GM18858 (cell line): ENCODE results near the gene PPP4R4.
"Not testable (repeated sequence)": the region's sequence is repeated elsewhere in the genome, so short reads cannot be mapped to it uniquely, and the experiment has no call there.

ENCODE experiments used
- ATAC-seq: cut with Tn5 transposase; IDR thresholded peaks from one replicate; pipeline ENCODE4 v1.9.1; 2021; ENCODE audit not compliant: unreplicated experiment

The PPP4R4 gene

DNA sequence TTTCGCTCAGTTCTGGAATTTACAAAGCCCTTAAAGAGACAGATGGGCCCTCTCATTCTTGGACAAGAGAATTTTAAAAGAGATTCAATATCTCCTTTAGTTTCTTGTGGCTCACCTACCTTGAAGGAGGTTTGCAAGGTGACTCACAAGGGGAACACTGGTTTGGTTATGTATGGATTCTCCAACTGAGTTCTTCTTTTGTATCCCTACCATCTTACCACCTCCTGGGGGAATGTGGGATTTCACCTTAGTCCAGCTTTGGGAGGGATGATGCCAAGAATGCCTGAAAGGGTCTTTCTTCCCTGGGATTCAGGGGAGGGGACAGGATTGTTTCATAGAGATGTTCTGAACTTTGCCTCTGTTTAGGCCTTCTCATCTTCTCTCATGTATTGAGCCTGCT is 3.7 kb downstream of the PPP4R4 start:
- ATAC-seq, result no peak

DNA sequence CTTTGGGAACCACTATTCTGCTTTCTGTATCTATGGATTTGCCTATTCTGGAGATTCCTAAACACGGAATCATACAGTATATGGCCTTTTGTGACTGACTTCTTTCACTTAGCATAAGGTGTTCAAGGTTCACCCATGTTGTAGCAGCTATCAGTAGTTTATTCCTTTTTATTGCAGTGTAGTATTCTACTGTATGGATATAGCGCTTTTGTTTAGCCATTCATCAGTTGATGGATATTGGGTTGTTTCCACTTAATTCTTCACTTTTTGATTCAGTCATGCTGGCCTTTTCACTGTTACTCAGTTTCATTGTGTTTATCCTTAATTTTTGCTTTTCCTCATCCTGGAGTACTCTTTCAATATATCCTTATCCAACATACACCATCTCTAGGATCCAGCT is 5.1 kb downstream of the PPP4R4 start:
- no peak for ATAC-seq

DNA sequence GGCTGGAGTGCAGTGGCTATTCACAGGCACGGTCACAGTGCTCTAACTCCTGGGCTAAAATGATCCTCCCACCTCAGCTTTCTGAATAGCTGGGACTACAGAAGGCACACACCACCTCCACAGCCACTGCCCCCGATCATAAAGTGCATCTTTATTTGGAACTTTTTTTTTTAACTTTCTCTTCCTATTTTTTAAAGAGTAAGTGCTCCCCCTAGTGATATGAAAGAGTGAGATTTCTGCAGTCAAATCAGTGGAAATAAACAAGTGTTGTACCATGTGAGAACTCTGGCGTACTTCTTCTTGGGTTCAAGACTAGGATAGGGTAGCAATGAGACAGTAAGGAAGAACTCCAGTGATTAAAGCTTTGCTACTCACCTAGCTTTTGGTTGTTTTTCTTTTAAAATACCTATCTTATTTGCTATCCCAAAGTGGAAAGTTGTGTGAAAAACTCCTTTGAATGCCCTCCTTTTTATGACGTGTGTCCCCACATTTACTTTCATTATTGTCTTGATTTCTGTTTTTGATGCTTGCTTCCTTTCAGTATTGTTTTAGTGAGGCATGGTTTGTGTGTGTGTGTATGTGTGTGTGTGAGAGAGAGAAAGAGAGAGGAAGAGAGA is 6.6 kb downstream of the PPP4R4 start:
- no peak for ATAC-seq

DNA sequence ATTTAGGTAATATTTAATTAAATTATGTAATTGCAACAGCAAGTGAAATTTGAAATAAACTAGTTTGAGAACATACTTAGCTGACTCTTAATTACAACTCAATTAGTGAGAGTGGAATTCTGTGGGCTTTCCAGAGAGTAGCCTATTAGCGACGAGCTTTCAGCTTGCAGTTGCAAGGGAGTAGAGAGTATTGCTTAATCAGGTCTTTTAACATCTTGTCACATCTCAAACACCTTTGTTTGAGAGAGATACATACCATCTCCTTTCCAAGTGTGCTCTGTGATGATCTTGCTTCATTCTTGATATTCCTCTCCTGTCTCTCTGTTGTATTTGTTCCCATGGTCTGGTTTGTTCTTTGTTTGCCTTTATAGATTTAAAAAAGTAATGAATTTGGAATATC is 7.7 kb downstream of the PPP4R4 start:
- no peak for ATAC-seq

DNA sequence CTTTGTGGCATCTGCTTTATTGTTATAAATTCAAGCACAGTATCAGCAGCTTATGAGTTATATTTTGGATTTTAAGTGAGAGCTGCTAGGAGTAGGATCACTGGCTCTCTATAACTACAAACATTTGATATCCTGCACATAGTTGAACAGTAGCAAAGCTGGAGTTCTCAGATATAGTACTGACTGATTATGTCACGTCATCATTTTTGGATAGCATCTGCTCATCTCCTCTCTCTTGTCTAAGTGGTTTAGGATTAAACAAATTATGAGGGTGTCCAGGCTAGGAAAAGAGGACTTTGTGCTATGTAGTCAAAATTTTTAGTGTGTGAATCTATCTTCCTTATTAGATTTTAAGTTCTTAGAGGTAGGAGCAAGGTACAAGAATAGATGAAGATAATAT is 18.4 kb downstream of the PPP4R4 start:
- no peak for ATAC-seq

DNA sequence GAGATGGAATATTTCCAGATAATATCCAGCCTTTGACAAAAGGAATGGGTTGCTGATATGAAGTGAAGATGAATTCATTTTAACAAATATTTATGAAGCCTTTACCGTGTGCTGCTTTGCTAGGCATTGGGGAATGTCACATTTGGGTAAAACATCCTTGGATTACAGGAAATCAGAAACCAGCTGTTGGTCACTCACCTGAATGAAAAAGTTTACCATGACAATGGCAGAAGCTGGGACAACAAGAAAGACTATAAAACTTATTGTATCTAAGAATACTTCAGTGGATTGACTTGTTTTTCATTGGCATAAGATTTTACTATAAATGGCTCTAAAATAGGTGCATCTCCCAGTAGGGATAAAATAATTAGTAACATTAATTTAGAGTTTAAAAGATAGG is 19.7 kb downstream of the PPP4R4 start:
- no peak for ATAC-seq

DNA sequence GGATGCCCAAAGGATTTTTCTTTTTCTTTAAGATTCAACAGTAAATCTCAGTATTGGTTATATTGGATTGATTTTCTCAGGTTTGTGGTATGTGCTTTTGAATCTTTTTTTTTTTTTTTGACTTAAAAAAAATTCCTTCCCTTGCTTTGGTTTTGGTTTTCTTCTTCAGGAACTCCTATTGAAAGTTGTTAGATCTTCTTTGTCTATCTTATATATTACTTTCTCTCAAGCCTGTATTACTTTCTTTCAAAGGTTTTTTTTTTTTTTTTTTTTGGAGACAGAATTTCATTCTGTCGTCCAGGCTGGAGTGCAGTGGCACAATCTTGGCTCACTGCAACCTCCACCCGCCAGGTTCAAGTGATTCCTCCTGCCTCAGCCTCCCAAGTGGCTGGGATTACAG is 21.9 kb downstream of the PPP4R4 start:
- no peak for ATAC-seq

DNA sequence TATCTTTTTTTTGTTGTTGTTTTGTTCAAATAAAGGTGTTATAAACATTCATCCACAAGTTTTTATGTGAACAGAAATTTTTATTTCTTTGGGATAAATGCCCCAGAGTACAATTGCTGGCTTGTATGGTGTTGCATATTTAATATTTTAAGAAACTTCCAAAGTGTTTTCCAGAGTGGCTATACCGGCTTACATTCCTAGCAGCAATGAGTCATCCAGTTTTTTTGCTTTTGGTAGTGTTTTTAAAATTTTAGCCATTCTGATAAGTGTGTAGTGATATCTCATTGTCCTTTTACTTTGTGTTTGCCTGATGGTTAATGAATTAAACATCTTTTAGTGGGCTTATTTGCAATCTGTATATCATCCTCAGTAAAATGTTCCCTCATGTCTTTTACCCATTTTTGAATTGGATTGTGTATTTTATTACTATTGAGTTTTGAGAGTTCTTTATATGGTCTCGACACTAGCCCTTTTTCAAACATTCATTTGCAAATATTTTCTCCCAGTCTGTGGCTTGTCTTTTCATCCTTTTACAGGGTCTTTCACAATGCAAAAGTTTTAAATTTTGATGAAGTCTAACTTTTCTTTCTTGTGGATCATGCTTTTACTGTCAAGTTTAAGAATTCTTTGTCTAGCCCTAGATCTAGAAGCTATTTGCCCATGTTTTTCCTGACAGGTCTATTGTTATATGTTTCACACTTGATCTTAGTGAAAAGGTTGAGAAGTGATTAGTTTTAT is 29.5 kb downstream of the PPP4R4 start:
- ATAC-seq, result no peak

DNA sequence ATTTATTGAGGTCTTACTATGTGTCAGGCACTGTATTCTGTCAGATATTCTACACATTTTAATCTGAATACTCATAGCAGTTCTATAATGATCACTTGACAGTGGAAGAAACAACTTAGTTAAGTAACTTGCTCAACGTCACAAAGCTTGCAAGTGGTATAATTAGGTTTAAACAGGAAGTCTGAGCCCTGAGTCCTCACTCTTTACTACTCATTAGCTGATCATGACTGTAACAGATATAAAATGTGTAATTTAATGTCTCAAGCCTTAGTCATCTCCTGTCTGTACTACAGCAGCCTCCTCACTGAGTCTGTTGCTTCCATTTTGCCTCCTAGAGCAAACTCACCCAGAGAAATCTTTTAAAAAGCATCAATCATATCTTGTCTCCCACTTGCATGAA is 38.9 kb downstream of the PPP4R4 start:
- ATAC-seq, result no peak

DNA sequence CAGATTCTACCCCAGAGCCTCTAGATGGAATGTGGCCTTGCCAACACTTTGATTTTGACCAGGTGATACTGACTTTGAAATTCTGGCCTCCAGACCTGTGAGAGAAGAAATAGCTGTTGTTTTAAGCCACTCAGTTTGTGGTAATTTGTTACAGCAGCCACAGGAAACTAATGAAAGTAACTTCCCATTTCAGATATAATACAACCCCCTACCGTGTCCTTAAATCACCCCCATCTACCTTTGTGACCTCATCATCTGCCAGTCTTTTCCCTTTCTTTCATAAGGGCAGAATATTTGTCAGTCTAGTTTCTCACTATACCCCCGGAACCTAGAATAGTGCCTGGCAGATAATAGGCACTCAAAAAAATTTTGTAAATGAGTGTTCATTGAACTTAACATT is 39.6 kb downstream of the PPP4R4 start:
- ATAC-seq, result no peak

DNA sequence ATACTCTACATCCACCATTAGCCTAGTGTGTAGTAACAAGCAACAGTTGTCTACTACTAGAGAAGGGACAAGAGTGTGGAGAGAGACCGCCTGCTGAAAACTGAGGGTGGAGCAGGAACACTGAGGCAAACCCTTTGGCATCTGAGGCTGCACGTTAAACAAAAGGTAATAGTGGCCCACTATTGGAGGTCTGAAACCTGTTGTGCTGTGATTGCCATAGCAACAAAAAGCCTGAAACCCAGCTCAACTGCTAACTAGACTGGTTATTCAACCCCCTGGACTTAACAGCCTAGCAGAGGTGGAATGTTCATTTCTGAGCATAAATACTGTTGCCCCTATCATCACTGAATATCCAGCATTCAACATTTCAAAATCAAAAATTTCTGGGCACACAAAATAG is 43.0 kb downstream of the PPP4R4 start:
- ATAC-seq, result no peak

DNA sequence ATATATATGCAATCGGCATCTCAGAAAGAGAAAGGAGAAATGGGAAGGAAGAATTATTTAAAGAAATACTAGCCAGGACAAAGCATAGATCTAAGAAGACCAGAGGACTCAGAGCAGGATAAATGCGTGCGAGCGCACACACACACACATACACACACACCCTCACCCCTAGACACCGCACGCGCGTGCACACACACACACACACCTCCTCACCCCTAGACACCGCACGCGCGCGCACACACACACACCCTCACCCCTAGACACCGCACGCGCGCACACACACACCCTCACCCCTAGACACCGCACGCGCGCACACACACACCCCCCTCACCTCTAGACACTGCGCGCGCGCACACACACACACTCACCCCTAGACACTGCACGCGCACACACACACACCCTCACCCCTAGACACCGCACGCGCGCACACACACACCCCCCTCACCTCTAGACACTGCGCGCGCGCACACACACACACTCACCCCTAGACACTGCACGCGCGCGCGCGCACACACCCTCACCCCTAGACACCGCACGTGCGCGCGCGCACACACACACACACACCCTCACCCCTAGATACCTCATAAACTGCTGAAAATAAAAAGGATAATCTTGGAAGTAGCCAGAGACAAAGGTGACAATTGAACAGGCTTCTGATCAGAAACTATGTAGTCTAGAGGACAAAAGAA is 44.2 kb downstream of the PPP4R4 start:
- ATAC-seq, result not testable (repeated sequence)

DNA sequence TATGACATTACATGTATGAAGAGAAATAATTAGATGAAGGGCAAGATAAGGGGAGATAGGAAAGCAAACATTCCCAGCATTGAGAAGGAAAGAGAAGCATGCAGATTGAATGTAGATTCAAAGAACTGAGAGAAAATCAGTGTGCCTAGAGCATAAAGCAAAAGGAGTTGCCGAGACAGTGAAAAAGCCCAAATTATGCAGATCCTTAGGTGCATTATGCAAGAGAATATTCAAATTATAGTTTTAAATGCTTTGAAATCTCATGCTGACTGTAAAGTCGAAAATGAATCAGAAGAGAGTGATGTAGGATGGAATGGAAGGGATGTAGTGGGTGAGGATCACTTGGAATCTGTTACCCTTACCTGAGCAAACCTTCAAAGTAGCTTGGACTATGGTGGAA is 49.9 kb downstream of the PPP4R4 start:
- ATAC-seq, result no peak

DNA sequence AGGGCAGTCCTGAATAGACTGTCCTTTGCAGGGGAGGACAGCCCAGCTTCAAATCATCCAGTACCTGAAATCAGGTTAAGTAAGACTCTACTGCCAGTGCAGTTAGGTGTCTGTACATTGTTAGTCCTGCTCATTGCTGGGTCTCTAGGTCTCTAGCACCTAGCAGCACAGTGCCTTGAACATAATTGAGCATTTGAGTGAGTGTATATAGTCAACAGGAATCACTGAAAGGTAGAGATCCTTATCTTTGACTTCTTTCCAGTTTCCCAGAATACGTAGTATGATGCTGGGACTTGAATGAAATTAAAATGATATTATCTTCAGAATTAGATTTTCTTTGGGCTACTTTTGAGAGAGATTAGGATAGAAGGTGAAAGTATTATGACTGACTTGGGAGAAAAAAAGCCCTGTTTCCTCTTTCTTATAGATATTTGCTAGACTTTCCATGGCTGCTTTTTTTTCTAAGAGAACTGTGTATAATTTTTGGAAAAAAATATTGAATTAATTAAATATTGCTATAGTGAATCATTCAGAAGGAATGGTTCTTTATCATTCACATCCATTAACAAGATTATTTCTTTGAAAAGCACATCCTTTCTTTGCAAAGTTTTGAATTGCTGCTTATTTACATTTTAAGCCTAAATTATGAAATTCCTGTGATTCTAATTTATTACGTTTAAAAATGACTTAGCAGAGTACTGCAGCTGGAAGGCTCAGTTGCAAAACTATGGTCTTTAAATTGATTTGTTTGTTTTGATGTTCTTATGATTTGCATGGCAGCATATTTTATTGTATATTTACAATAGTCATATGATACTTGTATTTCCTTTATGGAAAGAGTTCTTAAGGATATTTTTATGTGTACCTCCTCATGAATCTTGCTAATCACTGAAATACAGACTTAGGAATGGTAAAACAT is 51.6 kb downstream of the PPP4R4 start:
- no peak for ATAC-seq

DNA sequence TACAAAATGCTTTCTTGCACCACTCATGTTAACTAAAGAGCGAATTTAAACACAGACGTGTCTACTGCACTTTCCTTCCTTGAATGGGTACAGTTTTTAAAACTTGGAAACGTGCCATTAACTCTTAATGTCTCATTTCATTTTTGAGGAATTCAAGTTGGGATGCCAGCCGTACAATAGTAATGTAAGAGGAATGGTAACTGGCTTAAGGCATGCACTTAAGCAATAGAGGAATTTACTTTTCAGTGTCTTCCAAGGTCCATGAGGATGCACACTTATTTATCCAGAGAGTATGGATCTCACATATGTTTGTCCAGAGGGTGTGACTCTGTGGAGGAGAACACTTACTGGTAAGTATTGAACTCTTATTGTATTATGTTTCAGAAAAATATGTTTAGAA is 52.9 kb downstream of the PPP4R4 start:
- no peak for ATAC-seq

DNA sequence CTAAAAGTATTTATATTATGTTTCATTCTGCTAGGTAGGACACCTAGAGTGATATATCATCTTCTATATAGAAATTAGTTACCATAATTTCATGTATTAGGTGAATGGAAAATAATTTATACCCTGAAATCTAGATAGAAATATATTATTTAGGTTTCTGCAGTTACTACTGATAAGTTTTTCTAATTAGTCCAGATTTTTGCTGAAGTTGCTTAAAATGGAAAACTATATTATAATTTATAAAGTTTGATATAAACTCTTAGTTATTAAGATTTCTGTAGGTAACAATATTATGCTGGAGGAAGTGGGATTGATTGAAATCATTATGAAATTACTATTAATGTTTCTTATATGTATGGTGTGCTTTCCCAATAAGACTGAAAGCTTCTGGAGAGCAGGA is 62.9 kb downstream of the PPP4R4 start:
- no peak for ATAC-seq

DNA sequence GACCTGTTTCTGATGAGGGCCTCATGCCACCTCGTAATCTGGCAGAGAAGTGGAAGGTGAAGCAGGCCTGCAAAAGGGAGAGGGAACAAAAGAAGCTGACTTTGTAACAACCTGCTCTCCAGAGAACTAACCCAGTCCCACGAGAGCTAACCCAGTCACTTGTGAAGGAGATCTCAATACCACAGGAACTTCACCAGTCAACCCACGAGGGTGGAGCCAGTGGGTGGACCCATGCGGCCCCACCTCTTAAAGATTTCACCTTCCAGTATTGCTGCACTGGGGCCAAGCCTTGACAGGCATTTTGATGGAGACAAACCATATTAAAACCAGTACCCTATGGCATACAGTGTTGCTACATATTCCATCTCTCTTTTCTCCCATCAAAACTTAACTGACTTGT is 63.9 kb downstream of the PPP4R4 start:
- ATAC-seq, result no peak

DNA sequence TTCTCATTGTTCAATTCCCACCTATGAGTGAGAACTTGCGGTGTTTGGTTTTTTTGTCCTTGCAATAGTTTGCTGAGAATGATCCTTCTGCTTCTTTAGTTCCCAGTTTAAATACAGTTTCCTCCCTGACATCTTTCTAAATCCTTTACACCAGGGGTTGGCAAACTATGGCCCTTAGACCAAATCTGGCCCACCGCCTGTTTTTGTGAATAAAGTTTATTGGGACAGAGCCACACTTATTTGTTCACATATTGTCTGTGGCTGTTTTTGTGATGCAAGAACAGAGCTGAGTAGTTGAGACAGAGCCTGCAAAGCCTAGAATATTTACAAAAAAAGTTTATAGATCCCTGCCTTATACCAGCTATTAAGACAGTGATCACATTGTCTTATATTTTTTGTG is 65.3 kb downstream of the PPP4R4 start:
- no peak for ATAC-seq

DNA sequence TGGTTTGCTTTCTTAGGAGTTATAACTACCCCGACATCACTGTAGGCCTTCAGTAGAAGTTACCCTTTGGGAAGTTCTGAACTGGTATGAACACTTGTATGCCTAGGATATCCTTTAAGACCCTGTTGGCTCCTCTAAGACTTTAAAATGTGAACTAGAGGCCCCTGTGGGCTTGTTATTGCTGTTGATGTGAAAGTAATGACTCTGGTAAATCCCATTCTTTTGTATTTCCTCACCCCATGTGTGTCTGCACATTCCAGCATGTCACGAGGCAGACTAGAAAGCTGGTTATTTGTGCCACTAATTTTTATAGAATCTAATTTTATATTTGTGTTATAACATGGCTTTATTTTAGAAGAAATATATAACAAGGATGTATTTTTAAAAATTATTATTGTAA is 70.1 kb downstream of the PPP4R4 start:
- ATAC-seq, result no peak

DNA sequence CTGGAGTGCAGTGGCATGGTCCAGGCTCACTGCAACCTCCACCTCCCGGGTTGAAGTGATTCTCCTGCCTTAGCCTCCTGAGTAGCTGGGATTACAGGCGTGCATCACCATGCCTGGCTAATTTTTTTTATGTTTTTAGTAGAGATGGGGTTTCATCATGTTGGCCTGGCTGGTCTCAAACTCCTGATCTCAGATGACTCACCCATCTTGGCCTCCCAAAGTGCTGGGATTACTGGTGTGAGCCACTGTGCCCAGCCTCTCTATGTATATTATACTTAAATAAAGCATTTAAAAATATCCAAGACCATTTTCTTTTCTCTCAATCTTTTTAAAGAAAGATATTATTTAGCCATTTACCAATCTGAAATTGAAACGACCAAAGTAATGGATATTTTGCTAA is 90.1 kb downstream of the PPP4R4 start:
- not testable (repeated sequence) for ATAC-seq

DNA sequence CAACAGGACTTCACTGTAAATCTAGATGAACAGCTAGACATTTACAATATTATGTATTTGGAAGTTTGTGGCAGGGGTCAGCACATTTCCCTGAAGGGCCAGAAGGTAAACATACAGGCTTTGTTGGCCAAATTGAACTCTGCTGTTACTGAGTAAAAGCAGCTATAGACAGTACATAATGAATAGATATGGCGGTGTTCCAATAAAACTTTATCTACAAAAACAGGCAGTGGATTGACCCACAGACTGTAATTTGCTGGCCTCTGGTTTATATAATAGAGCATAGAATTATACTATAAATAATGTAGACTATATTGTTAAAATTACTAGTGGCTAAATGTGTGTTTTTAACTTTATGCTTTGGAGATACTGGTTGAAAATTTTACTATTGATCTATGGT is 93.2 kb downstream of the PPP4R4 start:
- ATAC-seq, result no peak
